ENCODE data around the gene TRPM4. TPM values are rescaled to one million over a fixed set of nuclear protein-coding genes. Genes with fewer than 3 reads are reported as not detected.

The TRPM4 gene
- total and polyA plus RNA-seq, 10 of the 15 experiments (the other 5 are each of a cell fraction or from before 2014, with no cell fraction given), result 0.10 to 0.64 (median 0.15) TPM; not detected in 7

DNA sequence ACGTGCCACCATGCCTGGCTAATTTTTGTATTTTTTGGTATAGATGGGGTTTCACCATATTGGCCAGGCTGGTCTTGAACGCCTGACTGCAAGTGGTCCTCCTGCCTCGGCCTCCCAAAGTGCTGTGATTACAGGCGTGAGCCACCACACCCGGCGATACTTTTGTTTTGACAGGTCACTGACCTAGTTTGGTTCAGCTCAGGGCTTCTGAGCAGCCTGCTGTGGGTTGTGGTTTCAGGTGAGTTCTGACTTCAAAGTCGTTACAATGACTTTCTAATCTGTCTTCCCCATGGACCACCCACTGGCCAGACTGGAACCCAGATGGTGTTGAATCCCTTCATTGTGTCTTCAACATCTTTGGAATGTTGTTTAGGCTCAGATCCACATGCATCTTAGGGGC is 73.8 kb downstream of the TRPM4 start (continued):
- TF ChIP-seq, protein P1, sequence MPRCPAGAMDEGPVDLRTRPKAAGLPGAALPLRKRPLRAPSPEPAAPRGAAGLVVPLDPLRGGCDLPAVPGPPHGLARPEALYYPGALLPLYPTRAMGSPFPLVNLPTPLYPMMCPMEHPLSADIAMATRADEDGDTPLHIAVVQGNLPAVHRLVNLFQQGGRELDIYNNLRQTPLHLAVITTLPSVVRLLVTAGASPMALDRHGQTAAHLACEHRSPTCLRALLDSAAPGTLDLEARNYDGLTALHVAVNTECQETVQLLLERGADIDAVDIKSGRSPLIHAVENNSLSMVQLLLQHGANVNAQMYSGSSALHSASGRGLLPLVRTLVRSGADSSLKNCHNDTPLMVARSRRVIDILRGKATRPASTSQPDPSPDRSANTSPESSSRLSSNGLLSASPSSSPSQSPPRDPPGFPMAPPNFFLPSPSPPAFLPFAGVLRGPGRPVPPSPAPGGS (IDR thresholded peaks at IDR 0.05; ENCODE audit: borderline replicate concordance, insufficient read depth, low read depth, low read length, poor library complexity, severe bottlenecking), result no peak
- TF ChIP-seq NRF1 (conservative IDR thresholded peaks at IDR 0.05; ENCODE audit: low read depth, low read length) (no peak), KDM1A (IDR thresholded peaks at IDR 0.05; ENCODE audit: borderline replicate concordance) (no peak), RAD21 (IDR thresholded peaks at IDR 0.05; ENCODE audit: insufficient read depth, low read depth, low read length) (no peak), WRNIP1 (IDR thresholded peaks at IDR 0.05; ENCODE audit: borderline replicate concordance, low read depth, low read length) (no peak), IKZF2 (IDR thresholded peaks at IDR 0.05) (peak in 1 of 2 experiments; percentile 56; a peak in 1 of 4 replicates), MXI1 (IDR thresholded peaks at IDR 0.05; ENCODE audit: low read depth, low read length) (no peak), ZNF384 (IDR thresholded peaks at IDR 0.05; ENCODE audit: borderline replicate concordance, low read depth, low read length) (no peak), ZNF207 (IDR thresholded peaks at IDR 0.05; ENCODE audit: borderline replicate concordance) (no peak), SUPT20H (IDR thresholded peaks at IDR 0.05; ENCODE audit: borderline replicate concordance, control insufficient read depth, low read depth, low read length) (no peak), ESRRA (IDR thresholded peaks at IDR 0.05; ENCODE audit: low read length) (no peak), SP1 (IDR thresholded peaks at IDR 0.05; ENCODE audit: low read depth, low read length) (no peak), POLR2A (IDR thresholded peaks at IDR 0.05; ENCODE audit: low read depth, low read length) (no peak), PAX5 (IDR thresholded peaks at IDR 0.05; ENCODE audit: borderline replicate concordance, low read depth, low read length) (peak; percentile 90)
- TF ChIP-seq, protein P2, sequence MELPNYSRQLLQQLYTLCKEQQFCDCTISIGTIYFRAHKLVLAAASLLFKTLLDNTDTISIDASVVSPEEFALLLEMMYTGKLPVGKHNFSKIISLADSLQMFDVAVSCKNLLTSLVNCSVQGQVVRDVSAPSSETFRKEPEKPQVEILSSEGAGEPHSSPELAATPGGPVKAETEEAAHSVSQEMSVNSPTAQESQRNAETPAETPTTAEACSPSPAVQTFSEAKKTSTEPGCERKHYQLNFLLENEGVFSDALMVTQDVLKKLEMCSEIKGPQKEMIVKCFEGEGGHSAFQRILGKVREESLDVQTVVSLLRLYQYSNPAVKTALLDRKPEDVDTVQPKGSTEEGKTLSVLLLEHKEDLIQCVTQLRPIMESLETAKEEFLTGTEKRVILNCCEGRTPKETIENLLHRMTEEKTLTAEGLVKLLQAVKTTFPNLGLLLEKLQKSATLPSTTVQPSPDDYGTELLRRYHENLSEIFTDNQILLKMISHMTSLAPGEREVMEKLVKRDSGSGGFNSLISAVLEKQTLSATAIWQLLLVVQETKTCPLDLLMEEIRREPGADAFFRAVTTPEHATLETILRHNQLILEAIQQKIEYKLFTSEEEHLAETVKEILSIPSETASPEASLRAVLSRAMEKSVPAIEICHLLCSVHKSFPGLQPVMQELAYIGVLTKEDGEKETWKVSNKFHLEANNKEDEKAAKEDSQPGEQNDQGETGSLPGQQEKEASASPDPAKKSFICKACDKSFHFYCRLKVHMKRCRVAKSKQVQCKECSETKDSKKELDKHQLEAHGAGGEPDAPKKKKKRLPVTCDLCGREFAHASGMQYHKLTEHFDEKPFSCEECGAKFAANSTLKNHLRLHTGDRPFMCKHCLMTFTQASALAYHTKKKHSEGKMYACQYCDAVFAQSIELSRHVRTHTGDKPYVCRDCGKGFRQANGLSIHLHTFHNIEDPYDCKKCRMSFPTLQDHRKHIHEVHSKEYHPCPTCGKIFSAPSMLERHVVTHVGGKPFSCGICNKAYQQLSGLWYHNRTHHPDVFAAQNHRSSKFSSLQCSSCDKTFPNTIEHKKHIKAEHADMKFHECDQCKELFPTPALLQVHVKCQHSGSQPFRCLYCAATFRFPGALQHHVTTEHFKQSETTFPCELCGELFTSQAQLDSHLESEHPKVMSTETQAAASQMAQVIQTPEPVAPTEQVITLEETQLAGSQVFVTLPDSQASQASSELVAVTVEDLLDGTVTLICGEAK (IDR thresholded peaks at IDR 0.05; ENCODE audit: borderline replicate concordance), result no peak
- TF ChIP-seq, protein P3, sequence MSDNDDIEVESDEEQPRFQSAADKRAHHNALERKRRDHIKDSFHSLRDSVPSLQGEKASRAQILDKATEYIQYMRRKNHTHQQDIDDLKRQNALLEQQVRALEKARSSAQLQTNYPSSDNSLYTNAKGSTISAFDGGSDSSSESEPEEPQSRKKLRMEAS (IDR thresholded peaks at IDR 0.05; ENCODE audit: low read depth, low read length), result no peak
- TF ChIP-seq, protein P4, sequence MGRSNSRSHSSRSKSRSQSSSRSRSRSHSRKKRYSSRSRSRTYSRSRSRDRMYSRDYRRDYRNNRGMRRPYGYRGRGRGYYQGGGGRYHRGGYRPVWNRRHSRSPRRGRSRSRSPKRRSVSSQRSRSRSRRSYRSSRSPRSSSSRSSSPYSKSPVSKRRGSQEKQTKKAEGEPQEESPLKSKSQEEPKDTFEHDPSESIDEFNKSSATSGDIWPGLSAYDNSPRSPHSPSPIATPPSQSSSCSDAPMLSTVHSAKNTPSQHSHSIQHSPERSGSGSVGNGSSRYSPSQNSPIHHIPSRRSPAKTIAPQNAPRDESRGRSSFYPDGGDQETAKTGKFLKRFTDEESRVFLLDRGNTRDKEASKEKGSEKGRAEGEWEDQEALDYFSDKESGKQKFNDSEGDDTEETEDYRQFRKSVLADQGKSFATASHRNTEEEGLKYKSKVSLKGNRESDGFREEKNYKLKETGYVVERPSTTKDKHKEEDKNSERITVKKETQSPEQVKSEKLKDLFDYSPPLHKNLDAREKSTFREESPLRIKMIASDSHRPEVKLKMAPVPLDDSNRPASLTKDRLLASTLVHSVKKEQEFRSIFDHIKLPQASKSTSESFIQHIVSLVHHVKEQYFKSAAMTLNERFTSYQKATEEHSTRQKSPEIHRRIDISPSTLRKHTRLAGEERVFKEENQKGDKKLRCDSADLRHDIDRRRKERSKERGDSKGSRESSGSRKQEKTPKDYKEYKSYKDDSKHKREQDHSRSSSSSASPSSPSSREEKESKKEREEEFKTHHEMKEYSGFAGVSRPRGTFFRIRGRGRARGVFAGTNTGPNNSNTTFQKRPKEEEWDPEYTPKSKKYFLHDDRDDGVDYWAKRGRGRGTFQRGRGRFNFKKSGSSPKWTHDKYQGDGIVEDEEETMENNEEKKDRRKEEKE (IDR thresholded peaks at IDR 0.05), result no peak
- TF ChIP-seq, protein P5, sequence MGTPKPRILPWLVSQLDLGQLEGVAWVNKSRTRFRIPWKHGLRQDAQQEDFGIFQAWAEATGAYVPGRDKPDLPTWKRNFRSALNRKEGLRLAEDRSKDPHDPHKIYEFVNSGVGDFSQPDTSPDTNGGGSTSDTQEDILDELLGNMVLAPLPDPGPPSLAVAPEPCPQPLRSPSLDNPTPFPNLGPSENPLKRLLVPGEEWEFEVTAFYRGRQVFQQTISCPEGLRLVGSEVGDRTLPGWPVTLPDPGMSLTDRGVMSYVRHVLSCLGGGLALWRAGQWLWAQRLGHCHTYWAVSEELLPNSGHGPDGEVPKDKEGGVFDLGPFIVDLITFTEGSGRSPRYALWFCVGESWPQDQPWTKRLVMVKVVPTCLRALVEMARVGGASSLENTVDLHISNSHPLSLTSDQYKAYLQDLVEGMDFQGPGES (IDR thresholded peaks at IDR 0.05), result no peak
